NT2/D1 (cell line): ENCODE data around the gene PIPOX.

Source experiments
- DNase-seq: peaks from one replicate; pipeline ENCODE4 v3.0.0-alpha.2; 2011; ENCODE audit warnings: low read depth, low spot score
- H3K27me3 ChIP-seq: 2 replicates; pipeline ENCODE4 v1.6.0; 2011; ENCODE audit warnings: mild to moderate bottlenecking; ENCODE audit not compliant: insufficient read length, insufficient read depth
- H3K36me3 ChIP-seq: 2 replicates; pipeline ENCODE4 v1.6.1; 2011; ENCODE audit warnings: mild to moderate bottlenecking, low read length, mixed read lengths; ENCODE audit not compliant: insufficient read depth, insufficient read length
- H3K4me1 ChIP-seq: 2 replicates; pipeline ENCODE4 v1.5.1; 2011; ENCODE audit not compliant: insufficient read depth, insufficient read length
- H3K4me3 ChIP-seq: 2 replicates; pipeline ENCODE4 v1.5.1; 2011; ENCODE audit warnings: low read depth; ENCODE audit not compliant: insufficient read length
- H3K9ac ChIP-seq: 2 replicates; pipeline ENCODE4 v1.6.0; 2011; ENCODE audit warnings: low read depth; ENCODE audit not compliant: insufficient read length
- H3K9me3 ChIP-seq: 2 replicates; pipeline ENCODE4 v1.5.1; 2011; ENCODE audit warnings: mild to moderate bottlenecking, low read length; ENCODE audit not compliant: insufficient read depth
- SUZ12 ChIP-seq: IDR thresholded peaks from 2 replicates; pipeline ENCODE4 v1.6.1; 2011; ENCODE audit not compliant: insufficient read length, insufficient read depth; ENCODE audit errors: extremely low read depth
- YY1 ChIP-seq: IDR thresholded peaks from 2 replicates; pipeline ENCODE4 v1.6.1; 2011; ENCODE audit not compliant: insufficient read length, insufficient read depth
- ZNF274 ChIP-seq: IDR thresholded peaks from 2 replicates; pipeline ENCODE4 v1.6.1; 2011; ENCODE audit warnings: mild to moderate bottlenecking, low read depth, low read length

PIPOX gene

GRCh38 chr17:29036584-29036983, 6.4 kb upstream of the PIPOX start:
- H3K4me3 ChIP-seq = no peak overlapping the region
- peaks cover 2% of the 10 kb centered on the region for H3K4me1 ChIP-seq
- H3K27me3 ChIP-seq = no peaks in the 10 kb centered on the region
- H3K36me3 ChIP-seq = no peaks in the 10 kb centered on the region
- peaks cover 10% of the 10 kb centered on the region; the same call in 1 of the 2 replicates for H3K9me3 ChIP-seq
- H3K9ac ChIP-seq = no peak overlapping the region
- DNase-seq = no peak
- TF ChIP-seq YY1 (no peak), SUZ12 (no peak), ZNF274 (no peak)

GRCh38 chr17:29037739-29038084, 5.2 kb upstream of the PIPOX start:
- no peaks in the 10 kb centered on the region for H3K27me3 ChIP-seq
- TF ChIP-seq SUZ12 (no peak), ZNF274 (no peak), YY1 (no peak)
- DNase-seq = no peak
- H3K9me3 ChIP-seq = peaks cover 10% of the 10 kb centered on the region; the same call in 1 of the 2 replicates
- peaks cover 2% of the 10 kb centered on the region for H3K4me1 ChIP-seq
- H3K4me3 ChIP-seq = no peak overlapping the region
- H3K36me3 ChIP-seq = no peaks in the 10 kb centered on the region
- H3K9ac ChIP-seq = peak overlapping the region; percentile 61

- no peak for DNase-seq
- no peak overlapping the region for H3K4me3 ChIP-seq
- no peak for TF ChIP-seq ZNF274
- TF ChIP-seq SUZ12 = no peak
- no peak for TF ChIP-seq YY1
- H3K9me3 ChIP-seq = peaks cover 10% of the 10 kb centered on the region; the same call in 1 of the 2 replicates
- H3K4me1 ChIP-seq = peaks cover 5% of the 10 kb centered on the region
- peak overlapping the region; percentile 61 for H3K9ac ChIP-seq
- H3K36me3 ChIP-seq = no peaks in the 10 kb centered on the region
- no peaks in the 10 kb centered on the region for H3K27me3 ChIP-seq
Measured at GRCh38 chr17:29038085-29038795, 4.7 kb upstream of the PIPOX start.

GRCh38 chr17:29039764-29040598, 3.0 kb upstream of the PIPOX start:
- H3K9me3 ChIP-seq = no peaks in the 10 kb centered on the region
- TF ChIP-seq ZNF274 (no peak), SUZ12 (no peak), YY1 (no peak)
- H3K27me3 ChIP-seq = no peaks in the 10 kb centered on the region
- no peak for DNase-seq
- H3K36me3 ChIP-seq = no peaks in the 10 kb centered on the region
- H3K4me1 ChIP-seq = peaks cover 6% of the 10 kb centered on the region
- no peak overlapping the region for H3K9ac ChIP-seq
- no peak overlapping the region for H3K4me3 ChIP-seq

GRCh38 chr17:29041091-29041490, 1.9 kb upstream of the PIPOX start:
- Histone ChIP-seq H3K9me3 (no peaks in the 10 kb centered on the region), H3K27me3 (no peaks in the 10 kb centered on the region), H3K4me3 (no peak overlapping the region), H3K9ac (no peak overlapping the region), H3K4me1 (peaks cover 6% of the 10 kb centered on the region), H3K36me3 (no peaks in the 10 kb centered on the region)
- DNase-seq = no peak
- TF ChIP-seq ZNF274 (no peak), SUZ12 (no peak), YY1 (no peak)

GRCh38 chr17:29041571-29041970, 1.4 kb upstream of the PIPOX start:
- TF ChIP-seq ZNF274 (no peak), YY1 (no peak), SUZ12 (no peak)
- Histone ChIP-seq H3K36me3 (no peaks in the 10 kb centered on the region), H3K4me1 (peaks cover 6% of the 10 kb centered on the region), H3K27me3 (no peaks in the 10 kb centered on the region), H3K4me3 (no peak overlapping the region), H3K9ac (no peak overlapping the region), H3K9me3 (no peaks in the 10 kb centered on the region)
- no peak for DNase-seq

GRCh38 chr17:29042026-29042678, 789 bp upstream of the PIPOX start:
- TF ChIP-seq ZNF274 = no peak
- TF ChIP-seq YY1 = no peak
- TF ChIP-seq SUZ12 = no peak
- H3K27me3 ChIP-seq = no peaks in the 10 kb centered on the region
- H3K9me3 ChIP-seq = no peaks in the 10 kb centered on the region
- no peak for DNase-seq
- H3K4me1 ChIP-seq = peaks cover 4% of the 10 kb centered on the region
- no peak overlapping the region for H3K4me3 ChIP-seq
- H3K36me3 ChIP-seq = no peaks in the 10 kb centered on the region
- peak overlapping the region; percentile 2 for H3K9ac ChIP-seq
